Peyer's patch (tissue), 4 donors: Measurements from ENCODE around the gene SLC5A7.

ENCODE experiments used
- CTCF ChIP-seq, 6 experiments: fragments of 450-650 bp in 4 of 6; fragments of 200-600 bp in 2 of 6; sonication (generic) in 1 of 6; IDR thresholded peaks; one replicate each; pipeline ENCODE4 v1.5.1; 2017 to 2019; ENCODE audit warnings: antibody characterized with exemption in 6 of 6, mild to moderate bottlenecking in 3 of 6, moderate library complexity in 1 of 6
- POLR2A ChIP-seq, 2 donors: fragments of 450-650 bp; IDR thresholded peaks; one replicate each; pipeline ENCODE4 v1.5.1; 2017; ENCODE audit warnings: antibody characterized with exemption in 2 of 2, mild to moderate bottlenecking in 2 of 2, moderate library complexity in 2 of 2

- TF ChIP-seq CTCF (IDR thresholded peaks at IDR 0.05) (no peak), POLR2A (IDR thresholded peaks at IDR 0.05) (no peak)
Observed at GRCh38 chr2:108010912-108011591, 24.7 kb downstream of the SLC5A7 start.
